ENCODE data around the gene STRBP. TPM values are rescaled to one million over a fixed set of nuclear protein-coding genes. Genes with fewer than 3 reads are reported as not detected.

Gene STRBP
- total and polyA plus RNA-seq, 9 of the 15 experiments (the other 6 are each of a cell fraction or from before 2014, with no cell fraction given): 27.7 to 84.0 (median 70.2) TPM

DNA sequence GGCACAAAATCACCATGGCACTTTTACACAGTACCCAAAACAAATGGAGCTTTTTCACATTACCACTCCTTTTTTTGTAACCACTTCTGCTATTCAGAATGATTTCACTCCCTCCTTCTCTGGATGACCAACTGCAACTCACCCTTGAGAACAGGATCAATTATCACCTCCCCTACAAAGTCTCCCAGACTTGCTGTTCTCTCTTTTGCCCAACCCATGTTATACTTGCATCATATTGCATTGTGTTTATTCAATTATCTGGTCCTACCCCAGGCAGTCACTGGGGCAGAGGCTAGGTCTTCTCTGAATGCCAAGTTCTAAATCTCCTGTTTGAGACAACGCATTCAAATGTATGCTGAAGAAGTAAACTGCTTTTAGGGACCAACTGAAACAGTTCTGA is 139.0 kb downstream of the STRBP start (continued):
- TF ChIP-seq, protein P1, sequence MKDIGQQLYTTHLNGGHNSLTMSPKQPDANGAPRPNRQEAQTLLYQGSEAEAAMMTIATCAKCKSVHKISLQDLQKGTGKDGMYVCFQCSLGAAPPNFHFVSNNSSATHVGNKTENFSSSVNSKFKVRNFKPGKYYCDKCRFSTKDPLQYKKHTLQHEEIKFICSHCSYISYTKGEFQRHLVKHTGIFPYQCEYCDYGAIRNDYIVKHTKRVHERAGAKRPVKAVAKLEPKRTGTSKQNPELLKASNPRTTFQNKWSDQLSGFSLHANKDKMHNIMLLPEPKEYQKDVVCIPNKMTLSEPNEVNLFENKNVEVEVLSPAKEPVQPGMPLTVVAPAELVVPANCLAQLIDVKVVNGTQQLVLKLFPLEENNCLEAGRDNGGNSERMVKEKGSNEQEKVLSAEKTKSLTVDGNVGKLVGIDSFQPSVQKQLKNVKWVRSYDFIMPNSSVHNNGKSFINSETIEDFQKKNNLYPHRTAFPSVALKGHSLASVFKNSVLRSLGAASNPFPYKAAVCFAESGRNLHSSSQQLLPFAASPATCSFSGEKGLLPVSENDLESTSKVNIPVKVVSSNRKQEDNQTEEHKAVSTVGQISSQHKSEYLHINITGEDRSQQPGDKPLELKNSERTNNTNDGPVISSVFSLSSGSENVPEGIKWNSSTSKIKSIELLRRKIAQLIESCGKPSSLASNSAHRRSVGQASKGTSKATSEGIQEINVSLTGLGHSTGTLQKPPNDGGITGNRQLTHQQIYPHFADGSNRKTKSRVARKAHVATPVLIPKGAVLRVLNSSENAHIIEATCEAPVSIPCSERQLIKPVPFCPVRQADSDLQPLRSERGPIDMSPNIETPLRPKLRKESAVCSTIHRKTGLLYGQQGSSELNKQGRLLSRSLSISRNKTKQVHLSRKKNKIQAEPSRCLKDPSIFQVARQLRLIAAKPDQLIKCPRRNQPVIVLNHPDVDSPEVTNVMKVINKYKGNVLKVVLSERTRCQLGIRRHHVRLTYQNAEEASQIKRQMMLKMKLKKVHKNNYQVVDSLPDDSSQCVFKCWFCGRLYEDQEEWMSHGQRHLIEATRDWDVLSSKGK (CRISPR knock-in tag; IDR thresholded peaks at IDR 0.05): no peak
- TF ChIP-seq CBFA2T2 (conservative IDR thresholded peaks at IDR 0.05): no peak
- TF ChIP-seq ZNF780A (CRISPR knock-in tag; IDR thresholded peaks at IDR 0.05): no peak
- no peak for TF ChIP-seq ZNF830 (CRISPR knock-in tag; IDR thresholded peaks at IDR 0.05)
- no peak for TF ChIP-seq BRD9 (IDR thresholded peaks at IDR 0.05; ENCODE audit: low read depth, partially characterized antibody)
- no peak for TF ChIP-seq ZNF77 (CRISPR knock-in tag; IDR thresholded peaks at IDR 0.05)
- TF ChIP-seq KLF10 (CRISPR knock-in tag; IDR thresholded peaks at IDR 0.05): no peak
- TF ChIP-seq, protein P2, sequence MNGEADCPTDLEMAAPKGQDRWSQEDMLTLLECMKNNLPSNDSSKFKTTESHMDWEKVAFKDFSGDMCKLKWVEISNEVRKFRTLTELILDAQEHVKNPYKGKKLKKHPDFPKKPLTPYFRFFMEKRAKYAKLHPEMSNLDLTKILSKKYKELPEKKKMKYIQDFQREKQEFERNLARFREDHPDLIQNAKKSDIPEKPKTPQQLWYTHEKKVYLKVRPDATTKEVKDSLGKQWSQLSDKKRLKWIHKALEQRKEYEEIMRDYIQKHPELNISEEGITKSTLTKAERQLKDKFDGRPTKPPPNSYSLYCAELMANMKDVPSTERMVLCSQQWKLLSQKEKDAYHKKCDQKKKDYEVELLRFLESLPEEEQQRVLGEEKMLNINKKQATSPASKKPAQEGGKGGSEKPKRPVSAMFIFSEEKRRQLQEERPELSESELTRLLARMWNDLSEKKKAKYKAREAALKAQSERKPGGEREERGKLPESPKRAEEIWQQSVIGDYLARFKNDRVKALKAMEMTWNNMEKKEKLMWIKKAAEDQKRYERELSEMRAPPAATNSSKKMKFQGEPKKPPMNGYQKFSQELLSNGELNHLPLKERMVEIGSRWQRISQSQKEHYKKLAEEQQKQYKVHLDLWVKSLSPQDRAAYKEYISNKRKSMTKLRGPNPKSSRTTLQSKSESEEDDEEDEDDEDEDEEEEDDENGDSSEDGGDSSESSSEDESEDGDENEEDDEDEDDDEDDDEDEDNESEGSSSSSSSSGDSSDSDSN (IDR thresholded peaks at IDR 0.05; ENCODE audit: borderline replicate concordance in 1 of 2, low read depth in 2 of 2, low read length in 2 of 2): no peak
- TF ChIP-seq, protein P3, sequence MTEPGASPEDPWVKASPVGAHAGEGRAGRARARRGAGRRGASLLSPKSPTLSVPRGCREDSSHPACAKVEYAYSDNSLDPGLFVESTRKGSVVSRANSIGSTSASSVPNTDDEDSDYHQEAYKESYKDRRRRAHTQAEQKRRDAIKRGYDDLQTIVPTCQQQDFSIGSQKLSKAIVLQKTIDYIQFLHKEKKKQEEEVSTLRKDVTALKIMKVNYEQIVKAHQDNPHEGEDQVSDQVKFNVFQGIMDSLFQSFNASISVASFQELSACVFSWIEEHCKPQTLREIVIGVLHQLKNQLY (CRISPR knock-in tag; conservative IDR thresholded peaks at IDR 0.05): no peak

Data from K562 (cell line).